OCI-LY3 (cell line): Measurements from ENCODE around the gene TDP1.

ENCODE experiments used
- CTCF ChIP-seq: fragments of 200-600, 300-600 bp; sonication (generic); IDR thresholded peaks from 2 replicates; pipeline ENCODE4 v1.5.1; 2014; ENCODE audit warnings: antibody characterized with exemption, low read length, low read depth
- EZH2phosphoT487 ChIP-seq: fragments of 200-600 bp; shearing (Covaris generic); IDR thresholded peaks from 2 replicates; pipeline ENCODE4 v1.6.1; 2018; ENCODE audit warnings: antibody characterized with exemption, mixed run types, low read depth

- TF ChIP-seq CTCF (no peak), EZH2phosphoT487 (no peak)
Observed at GRCh38 chr14:90000935-90001334, 45.2 kb downstream of the TDP1 start.
